HG02840 (cell line): ENCODE results near the gene TRAK1.

Experiments
- ATAC-seq: cut with Tn5 transposase; IDR thresholded peaks from one replicate; pipeline ENCODE4 v1.9.1; 2021; ENCODE audit warnings: mild to moderate bottlenecking, moderate library complexity, moderate number of reproducible peaks; ENCODE audit not compliant: unreplicated experiment, low FRiP score

The TRAK1 gene

GRCh38 chr3:42149532-42149931 lies 58.4 kb downstream of the TRAK1 start:
- no peak for ATAC-seq

GRCh38 chr3:42149975-42150374 lies 58.8 kb downstream of the TRAK1 start:
- no peak for ATAC-seq

- no peak for ATAC-seq
Observed at GRCh38 chr3:42151596-42152168, 60.5 kb downstream of the TRAK1 start.

- ATAC-seq: no peak
Observed at GRCh38 chr3:42152193-42152592, 61.0 kb downstream of the TRAK1 start.

- no peak for ATAC-seq
Observed at GRCh38 chr3:42153039-42153438, 61.9 kb downstream of the TRAK1 start.

- ATAC-seq: no peak
Observed at GRCh38 chr3:42157540-42158538, 66.7 kb downstream of the TRAK1 start.

GRCh38 chr3:42159147-42159546 lies 68.0 kb downstream of the TRAK1 start:
- ATAC-seq: no peak

GRCh38 chr3:42159706-42160472 lies 68.7 kb downstream of the TRAK1 start:
- ATAC-seq: no peak

GRCh38 chr3:42161050-42161935 lies 70.1 kb downstream of the TRAK1 start:
- ATAC-seq: no peak

- ATAC-seq: no peak
Observed at GRCh38 chr3:42162462-42162861, 71.3 kb downstream of the TRAK1 start.

- no peak for ATAC-seq
Observed at GRCh38 chr3:42163622-42164244, 72.6 kb downstream of the TRAK1 start.

- no peak for ATAC-seq
Observed at GRCh38 chr3:42164656-42165055, 73.5 kb downstream of the TRAK1 start.

- ATAC-seq: no peak
Observed at GRCh38 chr3:42165211-42165610, 74.1 kb downstream of the TRAK1 start.

GRCh38 chr3:42166214-42166613 lies 75.1 kb downstream of the TRAK1 start:
- ATAC-seq: no peak

- ATAC-seq: no peak
Observed at GRCh38 chr3:42166662-42167300, 75.6 kb downstream of the TRAK1 start.

GRCh38 chr3:42169579-42170120 lies 78.5 kb downstream of the TRAK1 start:
- no peak for ATAC-seq

- no peak for ATAC-seq
Observed at GRCh38 chr3:42172047-42172654, 81.0 kb downstream of the TRAK1 start.

GRCh38 chr3:42173307-42173706 lies 82.2 kb downstream of the TRAK1 start:
- ATAC-seq: no peak
